ENCODE measurements around the gene RELL1. TPM values are rescaled to one million over a fixed set of nuclear protein-coding genes. Genes with fewer than 3 reads are reported as not detected.

The RELL1 gene
- total and polyA plus RNA-seq, 10 of the 15 experiments (the other 5 are each of a cell fraction or from before 2014, with no cell fraction given): 0.20 to 10.9 (median 3.9) TPM

DNA sequence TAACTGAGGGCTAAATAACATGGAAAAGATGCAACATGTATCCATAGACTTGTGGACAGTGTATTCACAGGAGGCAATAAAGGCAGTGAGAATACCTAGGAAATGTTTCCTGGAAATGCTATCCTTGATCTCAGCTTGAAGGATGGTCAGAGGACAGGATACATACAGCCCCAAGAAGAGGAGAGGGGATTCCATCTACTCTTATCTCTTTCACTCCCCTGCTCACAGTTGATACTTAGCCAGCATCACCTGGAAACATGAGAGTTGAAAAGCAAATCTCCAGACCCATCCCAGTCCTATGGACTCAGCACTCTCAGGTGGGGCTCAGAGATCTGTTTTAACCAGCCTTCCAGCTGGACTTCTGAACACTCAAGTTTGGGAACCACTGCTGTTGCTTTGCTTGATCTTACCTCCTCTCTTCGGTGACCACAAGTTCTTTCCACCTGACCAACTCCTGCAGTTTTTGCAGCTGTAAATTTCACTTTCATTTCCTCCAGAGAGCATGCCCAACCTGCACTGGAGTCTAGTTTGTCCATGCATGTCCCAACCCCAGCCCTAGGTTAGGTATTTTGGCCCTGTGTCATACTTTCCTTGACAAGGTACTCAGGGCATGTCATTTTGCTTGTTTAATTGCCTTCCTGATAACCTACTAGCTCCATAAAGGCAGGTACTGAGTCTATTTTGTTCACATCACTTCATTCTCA is 10.4 kb downstream of the RELL1 start (continued):
- TF ChIP-seq SREBF2 (IDR thresholded peaks at IDR 0.05; ENCODE audit: low read length) (no peak), NFIC (IDR thresholded peaks at IDR 0.05; ENCODE audit: low read depth, low read length) (peak; percentile 86), POU2F2 (IDR thresholded peaks at IDR 0.05; ENCODE audit: borderline replicate concordance, low read depth, low read length) (no peak), MTA3 (IDR thresholded peaks at IDR 0.05; ENCODE audit: borderline replicate concordance, low read length) (peak; percentile 39; the same call in 1 of the 2 replicates), BHLHE40 (IDR thresholded peaks at IDR 0.05; ENCODE audit: borderline replicate concordance in 1 of 2, low read depth in 2 of 2, low read length in 1 of 2) (peak in 1 of 2 experiments; percentile 35; a peak in 1 of 4 replicates), PML (IDR thresholded peaks at IDR 0.05; ENCODE audit: low read length) (peak; percentile 41; the same call in 1 of the 2 replicates), RAD51 (IDR thresholded peaks at IDR 0.05) (0 out of 2 replicates have a peak, but pooled peaks have one; percentile 24), NBN (IDR thresholded peaks at IDR 0.05) (peak; percentile 49; the same call in 1 of the 2 replicates), TCF3 (IDR thresholded peaks at IDR 0.05; ENCODE audit: borderline replicate concordance, insufficient read depth, low read depth, low read length) (peak; percentile 83; the same call in 1 of the 2 replicates), SMARCA5 (IDR thresholded peaks at IDR 0.05) (no peak; the same call in 1 of the 2 replicates), ETV6 (conservative IDR thresholded peaks at IDR 0.05 in 1 of 2, IDR thresholded peaks at IDR 0.05 in 1 of 2; ENCODE audit: borderline replicate concordance in 1 of 2, low read depth in 1 of 2) (peak in 1 of 2 experiments; percentile 70; a peak in 2 of 4 replicates), CBFB (IDR thresholded peaks at IDR 0.05; ENCODE audit: low read depth) (peak; percentile 71), RAD21 (IDR thresholded peaks at IDR 0.05; ENCODE audit: insufficient read depth, low read depth, low read length) (0 out of 2 replicates have a peak, but pooled peaks have one; percentile 5), PAX5 (IDR thresholded peaks at IDR 0.05; ENCODE audit: borderline replicate concordance, low read depth, low read length) (peak; percentile 95), IKZF2 (IDR thresholded peaks at IDR 0.05) (peak; percentile 80 to 97), NRF1 (conservative IDR thresholded peaks at IDR 0.05; ENCODE audit: low read depth, low read length) (0 out of 2 replicates have a peak, but pooled peaks have one; percentile 17), CREM (IDR thresholded peaks at IDR 0.05; ENCODE audit: low read depth) (peak; percentile 22; the same call in 1 of the 2 replicates), EP300 (IDR thresholded peaks at IDR 0.05; ENCODE audit: borderline replicate concordance in 1 of 2, control insufficient read depth in 1 of 2, low read depth in 2 of 2, low read length in 2 of 2) (peak in 1 of 2 experiments; percentile 93; a peak in 3 of 4 replicates), BACH1 (IDR thresholded peaks at IDR 0.05; ENCODE audit: borderline replicate concordance) (peak; percentile 55; the same call in 1 of the 2 replicates), TCF12 (IDR thresholded peaks at IDR 0.05; ENCODE audit: low read depth, low read length) (peak; percentile 67), MTA2 (IDR thresholded peaks at IDR 0.05; ENCODE audit: low read depth) (peak; percentile 57), BCL11A (IDR thresholded peaks at IDR 0.05; ENCODE audit: low read depth, low read length) (peak; percentile 44), IKZF1 (conservative IDR thresholded peaks at IDR 0.05) (peak; percentile 67), ZNF24 (IDR thresholded peaks at IDR 0.05) (0 out of 2 replicates have a peak, but pooled peaks have one; percentile 28), RUNX3 (IDR thresholded peaks at IDR 0.05; ENCODE audit: low read length) (peak; percentile 98)
- TF ChIP-seq, protein P1, sequence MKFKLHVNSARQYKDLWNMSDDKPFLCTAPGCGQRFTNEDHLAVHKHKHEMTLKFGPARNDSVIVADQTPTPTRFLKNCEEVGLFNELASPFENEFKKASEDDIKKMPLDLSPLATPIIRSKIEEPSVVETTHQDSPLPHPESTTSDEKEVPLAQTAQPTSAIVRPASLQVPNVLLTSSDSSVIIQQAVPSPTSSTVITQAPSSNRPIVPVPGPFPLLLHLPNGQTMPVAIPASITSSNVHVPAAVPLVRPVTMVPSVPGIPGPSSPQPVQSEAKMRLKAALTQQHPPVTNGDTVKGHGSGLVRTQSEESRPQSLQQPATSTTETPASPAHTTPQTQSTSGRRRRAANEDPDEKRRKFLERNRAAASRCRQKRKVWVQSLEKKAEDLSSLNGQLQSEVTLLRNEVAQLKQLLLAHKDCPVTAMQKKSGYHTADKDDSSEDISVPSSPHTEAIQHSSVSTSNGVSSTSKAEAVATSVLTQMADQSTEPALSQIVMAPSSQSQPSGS (IDR thresholded peaks at IDR 0.05; ENCODE audit: low read length): peak; percentile 79
- TF ChIP-seq, protein P2, sequence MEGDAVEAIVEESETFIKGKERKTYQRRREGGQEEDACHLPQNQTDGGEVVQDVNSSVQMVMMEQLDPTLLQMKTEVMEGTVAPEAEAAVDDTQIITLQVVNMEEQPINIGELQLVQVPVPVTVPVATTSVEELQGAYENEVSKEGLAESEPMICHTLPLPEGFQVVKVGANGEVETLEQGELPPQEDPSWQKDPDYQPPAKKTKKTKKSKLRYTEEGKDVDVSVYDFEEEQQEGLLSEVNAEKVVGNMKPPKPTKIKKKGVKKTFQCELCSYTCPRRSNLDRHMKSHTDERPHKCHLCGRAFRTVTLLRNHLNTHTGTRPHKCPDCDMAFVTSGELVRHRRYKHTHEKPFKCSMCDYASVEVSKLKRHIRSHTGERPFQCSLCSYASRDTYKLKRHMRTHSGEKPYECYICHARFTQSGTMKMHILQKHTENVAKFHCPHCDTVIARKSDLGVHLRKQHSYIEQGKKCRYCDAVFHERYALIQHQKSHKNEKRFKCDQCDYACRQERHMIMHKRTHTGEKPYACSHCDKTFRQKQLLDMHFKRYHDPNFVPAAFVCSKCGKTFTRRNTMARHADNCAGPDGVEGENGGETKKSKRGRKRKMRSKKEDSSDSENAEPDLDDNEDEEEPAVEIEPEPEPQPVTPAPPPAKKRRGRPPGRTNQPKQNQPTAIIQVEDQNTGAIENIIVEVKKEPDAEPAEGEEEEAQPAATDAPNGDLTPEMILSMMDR (IDR thresholded peaks at IDR 0.05 in 2 of 3, conservative IDR thresholded peaks at IDR 0.05 in 1 of 3; ENCODE audit: control insufficient read depth in 2 of 3, extremely low read depth in 1 of 3, insufficient read depth in 1 of 3, low read depth in 3 of 3, low read length in 3 of 3): no peak
